Parathyroid adenoma (tissue), 2 donors: ENCODE data around the gene ALX3.

Experiments
- H2AFZ ChIP-seq: fragments of 300-600 bp; sonication (generic); one replicate; pipeline ENCODE4 v1.7.0; 2017; ENCODE audit warnings: antibody characterized with exemption, mild to moderate bottlenecking
- H3K27ac ChIP-seq: fragments of 300-600 bp; sonication (generic); one replicate; pipeline ENCODE4 v1.7.0; 2017
- H3K27me3 ChIP-seq: fragments of 300-600 bp; sonication (generic); one replicate; pipeline ENCODE4 v1.7.0; 2017; ENCODE audit warnings: low read length; ENCODE audit not compliant: control insufficient read depth, insufficient read depth
- H3K36me3 ChIP-seq: fragments of 300-600 bp; sonication (generic); one replicate; pipeline ENCODE4 v1.7.0; 2017; ENCODE audit warnings: low read length; ENCODE audit not compliant: control insufficient read depth, insufficient read depth
- H3K4me1 ChIP-seq: fragments of 300-600 bp; sonication (generic); one replicate; pipeline ENCODE4 v1.7.0; 2017; ENCODE audit warnings: control low read depth
- H3K4me2 ChIP-seq: fragments of 300-600 bp; sonication (generic); one replicate; pipeline ENCODE4 v1.7.0; 2017; ENCODE audit warnings: low read length
- H3K4me3 ChIP-seq: fragments of 300-600 bp; sonication (generic); one replicate; pipeline ENCODE4 v1.7.0; 2017; ENCODE audit warnings: low read depth, low read length
- H3K79me2 ChIP-seq: fragments of 300-600 bp; sonication (generic); one replicate; pipeline ENCODE4 v1.7.0; 2017; ENCODE audit warnings: control low read depth
- H3K9ac ChIP-seq: fragments of 300-600 bp; sonication (generic); one replicate; pipeline ENCODE4 v1.7.0; 2017; ENCODE audit warnings: mild to moderate bottlenecking
- H3K9me3 ChIP-seq: fragments of 300-600 bp; sonication (generic); one replicate; pipeline ENCODE4 v1.7.0; 2017; ENCODE audit warnings: low read length; ENCODE audit not compliant: control insufficient read depth
- TF ChIP-seq, protein P1 (sequence below): fragments of 300-600 bp; sonication (generic); IDR thresholded peaks from one replicate; pipeline ENCODE4 v1.7.0; 2017; ENCODE audit warnings: antibody characterized with exemption, mild to moderate bottlenecking
- donor health status: primary hyperparathyroidism.

ALX3 gene

DNA sequence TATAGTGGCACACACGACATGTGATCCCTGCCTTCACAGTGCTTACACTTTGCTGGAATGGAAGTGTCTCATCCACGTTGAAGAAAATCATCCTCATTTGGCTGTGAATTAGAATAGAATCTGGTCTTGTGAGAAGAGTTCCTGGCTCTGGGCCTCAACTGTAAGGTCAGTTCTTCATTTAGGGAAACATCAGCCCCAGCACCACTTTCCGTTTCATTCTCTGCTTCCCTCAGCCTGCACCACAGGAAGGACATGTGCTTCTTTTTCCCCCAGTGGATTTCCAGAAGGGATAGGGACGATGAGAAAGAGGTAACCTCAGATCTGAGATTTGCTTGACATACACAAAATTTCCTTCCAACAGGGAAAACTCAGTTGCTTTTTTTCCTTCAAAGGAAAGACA, 3.7 kb upstream of the ALX3 start:
- Histone ChIP-seq H3K36me3 (no peaks in the 10 kb centered on the region), H3K9ac (no peak overlapping the region), H3K27me3 (no peaks in the 10 kb centered on the region), H2AFZ (no peak overlapping the region), H3K9me3 (no peaks in the 10 kb centered on the region), H3K4me2 (no peak overlapping the region), H3K4me1 (no peaks in the 10 kb centered on the region), H3K27ac (no peak overlapping the region), H3K79me2 (no peaks in the 10 kb centered on the region), H3K4me3 (no peak overlapping the region)
- TF ChIP-seq, protein P1, sequence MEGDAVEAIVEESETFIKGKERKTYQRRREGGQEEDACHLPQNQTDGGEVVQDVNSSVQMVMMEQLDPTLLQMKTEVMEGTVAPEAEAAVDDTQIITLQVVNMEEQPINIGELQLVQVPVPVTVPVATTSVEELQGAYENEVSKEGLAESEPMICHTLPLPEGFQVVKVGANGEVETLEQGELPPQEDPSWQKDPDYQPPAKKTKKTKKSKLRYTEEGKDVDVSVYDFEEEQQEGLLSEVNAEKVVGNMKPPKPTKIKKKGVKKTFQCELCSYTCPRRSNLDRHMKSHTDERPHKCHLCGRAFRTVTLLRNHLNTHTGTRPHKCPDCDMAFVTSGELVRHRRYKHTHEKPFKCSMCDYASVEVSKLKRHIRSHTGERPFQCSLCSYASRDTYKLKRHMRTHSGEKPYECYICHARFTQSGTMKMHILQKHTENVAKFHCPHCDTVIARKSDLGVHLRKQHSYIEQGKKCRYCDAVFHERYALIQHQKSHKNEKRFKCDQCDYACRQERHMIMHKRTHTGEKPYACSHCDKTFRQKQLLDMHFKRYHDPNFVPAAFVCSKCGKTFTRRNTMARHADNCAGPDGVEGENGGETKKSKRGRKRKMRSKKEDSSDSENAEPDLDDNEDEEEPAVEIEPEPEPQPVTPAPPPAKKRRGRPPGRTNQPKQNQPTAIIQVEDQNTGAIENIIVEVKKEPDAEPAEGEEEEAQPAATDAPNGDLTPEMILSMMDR = no peak

DNA sequence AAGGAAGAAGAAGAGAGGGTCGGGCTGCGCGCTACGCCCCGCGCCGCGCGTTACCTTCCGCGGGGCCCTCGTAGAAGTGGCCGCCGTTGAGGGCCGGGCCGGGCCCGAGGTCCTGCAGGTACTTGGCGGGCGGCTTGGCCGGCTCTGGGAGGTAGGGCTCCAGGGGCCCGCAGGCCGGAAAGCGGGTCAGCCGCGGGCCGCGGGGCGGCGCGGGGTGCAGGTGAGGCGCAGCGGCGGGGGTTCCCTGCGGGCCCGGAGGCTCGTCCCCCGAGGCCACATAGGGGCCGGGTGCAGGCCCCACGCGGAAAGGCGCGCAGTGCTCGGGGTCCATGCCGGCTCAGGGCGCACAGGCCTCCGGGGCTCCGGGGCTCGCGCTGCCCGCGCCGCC, 196 bp downstream of the ALX3 start:
- TF ChIP-seq, protein P1 = no peak
- Histone ChIP-seq H2AFZ (no peak overlapping the region), H3K4me3 (no peak overlapping the region), H3K4me1 (no peaks in the 10 kb centered on the region), H3K9me3 (no peaks in the 10 kb centered on the region), H3K79me2 (no peaks in the 10 kb centered on the region), H3K9ac (no peak overlapping the region), H3K4me2 (no peak overlapping the region), H3K36me3 (no peaks in the 10 kb centered on the region), H3K27me3 (no peaks in the 10 kb centered on the region), H3K27ac (no peak overlapping the region)

DNA sequence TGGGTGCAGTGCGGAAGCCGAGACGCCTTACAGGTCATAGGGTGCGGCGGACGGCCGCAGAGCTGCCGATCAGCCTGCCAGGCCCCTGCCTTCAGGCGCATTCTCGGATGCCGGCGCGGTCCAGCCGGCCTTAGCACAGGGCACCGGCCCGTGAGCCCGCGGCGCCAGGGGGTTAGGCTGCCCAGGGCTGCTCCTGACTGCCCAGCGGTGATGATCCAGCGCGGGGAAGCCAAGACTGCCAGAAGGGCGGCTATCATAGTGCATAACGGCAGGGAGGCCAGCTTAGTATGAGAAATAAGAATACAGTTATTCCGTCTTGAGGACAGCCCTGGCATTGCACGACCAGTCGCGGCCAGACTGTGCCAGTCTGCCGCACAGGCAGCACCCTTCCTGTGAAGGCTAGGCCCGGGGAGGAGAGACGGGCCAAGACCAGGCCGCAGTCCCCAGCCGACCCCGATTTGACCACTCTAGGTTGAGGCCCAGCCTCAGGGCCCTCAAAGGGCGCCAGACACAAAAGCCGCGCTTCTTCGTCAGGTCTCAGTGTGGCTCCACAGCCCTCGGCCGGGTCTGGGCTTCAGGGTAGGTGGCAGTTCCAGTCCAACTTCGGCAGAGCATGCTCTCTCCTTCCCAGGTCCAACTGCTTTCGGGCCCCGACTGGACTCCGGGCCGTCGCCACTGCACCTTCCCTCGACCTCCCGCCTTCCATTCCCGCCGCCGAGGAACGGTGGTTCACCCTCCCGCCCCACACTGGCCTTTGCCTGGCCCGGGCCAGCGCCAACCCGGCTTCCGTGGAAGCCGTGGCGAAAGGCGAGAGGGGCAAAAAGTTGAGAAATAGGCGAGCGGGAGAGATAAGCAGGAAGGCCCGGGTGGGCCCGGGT, 829 bp downstream of the ALX3 start:
- H3K4me3 ChIP-seq = no peak overlapping the region
- no peak overlapping the region for H3K27ac ChIP-seq
- H3K9ac ChIP-seq = no peak overlapping the region
- TF ChIP-seq, protein P1 = no peak
- no peaks in the 10 kb centered on the region for H3K79me2 ChIP-seq
- H3K9me3 ChIP-seq = no peaks in the 10 kb centered on the region
- no peak overlapping the region for H2AFZ ChIP-seq
- no peaks in the 10 kb centered on the region for H3K4me1 ChIP-seq
- no peaks in the 10 kb centered on the region for H3K27me3 ChIP-seq
- no peaks in the 10 kb centered on the region for H3K36me3 ChIP-seq
- no peak overlapping the region for H3K4me2 ChIP-seq

DNA sequence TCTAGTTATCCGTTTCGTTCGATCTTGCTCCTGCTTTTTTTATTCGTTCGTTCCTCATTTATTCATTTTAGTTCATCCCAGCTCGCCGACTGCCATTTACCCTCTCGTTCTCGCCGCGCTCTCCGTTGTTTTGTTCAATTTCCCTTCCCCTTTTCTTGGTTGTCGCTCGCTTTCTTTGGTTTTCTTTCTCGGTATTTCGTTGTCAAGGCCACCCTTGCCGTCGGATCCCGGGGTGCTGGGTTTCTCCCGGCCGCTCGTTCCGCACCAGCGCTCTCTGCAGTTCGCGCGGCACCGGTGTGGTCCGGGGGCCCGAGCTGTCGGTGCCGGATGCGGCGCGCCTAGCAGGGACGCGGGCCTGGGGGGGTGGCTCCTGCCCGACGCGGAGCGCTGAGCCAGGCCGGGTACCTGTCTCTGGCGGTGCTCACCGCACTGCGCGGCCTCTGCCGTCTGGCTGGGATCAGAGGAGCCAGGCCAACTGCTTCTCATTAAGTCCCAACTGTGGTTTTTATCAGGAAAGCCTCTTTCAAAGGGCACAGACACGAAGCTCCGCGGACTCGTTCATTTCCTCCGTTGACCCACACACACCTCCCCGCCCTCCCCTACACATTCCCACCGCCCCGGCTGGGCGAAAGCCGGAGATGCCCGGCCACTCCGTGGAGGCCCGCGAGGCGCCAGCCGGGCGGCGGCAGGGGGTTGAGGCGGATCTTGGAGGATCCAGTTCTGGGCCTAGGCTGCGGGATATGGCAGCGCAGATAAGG, 1.6 kb downstream of the ALX3 start:
- no peaks in the 10 kb centered on the region for H3K9me3 ChIP-seq
- H3K79me2 ChIP-seq = no peaks in the 10 kb centered on the region
- H3K9ac ChIP-seq = no peak overlapping the region
- no peaks in the 10 kb centered on the region for H3K27me3 ChIP-seq
- TF ChIP-seq, protein P1 = no peak
- no peak overlapping the region for H3K27ac ChIP-seq
- no peaks in the 10 kb centered on the region for H3K36me3 ChIP-seq
- no peaks in the 10 kb centered on the region for H3K4me1 ChIP-seq
- H2AFZ ChIP-seq = no peak overlapping the region
- no peak overlapping the region for H3K4me3 ChIP-seq
- H3K4me2 ChIP-seq = no peak overlapping the region
